Stimulated activated naive CD4-positive, alpha-beta T cell (primary cell): ENCODE data around the gene ZMIZ1.

Experiments
- DNase-seq, 6 experiments: peaks; one replicate each; lab custom pipeline; 2025; lab: John Stamatoyannopoulos, UW

The ZMIZ1 gene

GRCh38 chr10:79170993-79171392 lies 102.2 kb downstream of the ZMIZ1 start:
- DNase-seq = no peak

GRCh38 chr10:79171504-79171903 lies 102.7 kb downstream of the ZMIZ1 start:
- DNase-seq = no peak

- DNase-seq = no peak
Observed at GRCh38 chr10:79172881-79173280, 104.1 kb downstream of the ZMIZ1 start.

GRCh38 chr10:79173582-79174262 lies 105.0 kb downstream of the ZMIZ1 start:
- DNase-seq = no peak

GRCh38 chr10:79176052-79176501 lies 107.3 kb downstream of the ZMIZ1 start:
- DNase-seq = no peak

GRCh38 chr10:79176949-79177602 lies 108.3 kb downstream of the ZMIZ1 start:
- DNase-seq = no peak

- DNase-seq = no peak
Observed at GRCh38 chr10:79178070-79178576, 109.4 kb downstream of the ZMIZ1 start.

- DNase-seq = no peak
Observed at GRCh38 chr10:79178614-79179163, 109.9 kb downstream of the ZMIZ1 start.

- DNase-seq = no peak
Observed at GRCh38 chr10:79179164-79179956, 110.6 kb downstream of the ZMIZ1 start.

GRCh38 chr10:79179957-79180309 lies 111.2 kb downstream of the ZMIZ1 start:
- DNase-seq = no peak

GRCh38 chr10:79180414-79181221 lies 111.9 kb downstream of the ZMIZ1 start:
- no peak for DNase-seq

GRCh38 chr10:79181227-79181626 lies 112.5 kb downstream of the ZMIZ1 start:
- DNase-seq = no peak

GRCh38 chr10:79181698-79182521 lies 113.1 kb downstream of the ZMIZ1 start:
- no peak for DNase-seq

GRCh38 chr10:79182781-79183467 lies 114.2 kb downstream of the ZMIZ1 start:
- no peak for DNase-seq

GRCh38 chr10:79183468-79183865 lies 114.7 kb downstream of the ZMIZ1 start:
- DNase-seq = no peak

GRCh38 chr10:79184145-79184625 lies 115.4 kb downstream of the ZMIZ1 start:
- DNase-seq = no peak

- DNase-seq = no peak
Observed at GRCh38 chr10:79184657-79185056, 115.9 kb downstream of the ZMIZ1 start.

GRCh38 chr10:79185067-79185774 lies 116.5 kb downstream of the ZMIZ1 start:
- no peak for DNase-seq

- DNase-seq = no peak
Observed at GRCh38 chr10:79185796-79186374, 117.1 kb downstream of the ZMIZ1 start.
